H9 (cell line): ENCODE data around the gene SHISA8. TPM values are rescaled to one million over a fixed set of nuclear protein-coding genes. Genes with fewer than 3 reads are reported as not detected.

ENCODE experiments used
- DNase-seq: peaks from one replicate; pipeline ENCODE4 v3.0.0-alpha.2; 2017
- H2AFZ ChIP-seq: one replicate; pipeline ENCODE4 v1.6.1; 2013; ENCODE audit warnings: mild to moderate bottlenecking, low read length, control low read depth, moderate library complexity
- H2AK5ac ChIP-seq: 2 replicates; pipeline ENCODE4 v1.6.1; 2013; ENCODE audit warnings: low read length, control low read depth, mixed read lengths; ENCODE audit not compliant: insufficient read length
- H2BK120ac ChIP-seq: one replicate; pipeline ENCODE4 v1.6.1; 2013; ENCODE audit warnings: low read depth, mild to moderate bottlenecking, low read length, control low read depth, inconsistent platforms; ENCODE audit not compliant: poor library complexity, severe bottlenecking
- H2BK12ac ChIP-seq: 2 replicates; pipeline ENCODE4 v1.6.1; 2013; ENCODE audit warnings: low read length, control low read depth, mixed read lengths, low read depth; ENCODE audit not compliant: insufficient read length
- H2BK15ac ChIP-seq: 2 replicates; pipeline ENCODE4 v1.6.1; 2013; ENCODE audit warnings: low read depth, low read length, control low read depth
- H2BK20ac ChIP-seq: one replicate; pipeline ENCODE4 v1.6.1; 2013; ENCODE audit warnings: low read depth, mild to moderate bottlenecking, low read length, control low read depth, inconsistent platforms; ENCODE audit not compliant: poor library complexity, severe bottlenecking
- H2BK5ac ChIP-seq: 2 replicates; pipeline ENCODE4 v1.6.1; 2013; ENCODE audit warnings: low read length, control low read depth, mixed read lengths; ENCODE audit not compliant: insufficient read length
- H3K14ac ChIP-seq: 2 replicates; pipeline ENCODE4 v1.6.1; 2013; ENCODE audit warnings: low read length, control low read depth; ENCODE audit not compliant: insufficient read depth
- H3K18ac ChIP-seq: 2 replicates; pipeline ENCODE4 v1.6.1; 2013; ENCODE audit warnings: low read depth, mild to moderate bottlenecking, mixed read lengths, low read length, control low read depth; ENCODE audit not compliant: insufficient read length
- H3K23ac ChIP-seq: 2 replicates; pipeline ENCODE4 v1.6.1; 2013; ENCODE audit warnings: low read length, control low read depth, mixed read lengths, low read depth; ENCODE audit not compliant: insufficient read length
- H3K23me2 ChIP-seq: 2 replicates; pipeline ENCODE4 v1.6.1; 2013; ENCODE audit warnings: low read depth, mild to moderate bottlenecking, mixed read lengths, low read length, control low read depth; ENCODE audit not compliant: insufficient read length, poor library complexity, severe bottlenecking
- H3K27ac ChIP-seq: 2 replicates; pipeline ENCODE4 v1.5.1; 2013; ENCODE audit warnings: low read length, control low read depth, mixed read lengths, low read depth; ENCODE audit not compliant: insufficient read length
- H3K27me3 ChIP-seq: 2 replicates; pipeline ENCODE4 v1.6.1; 2013; ENCODE audit warnings: low read length, control low read depth, inconsistent platforms; ENCODE audit not compliant: insufficient read depth
- H3K4ac ChIP-seq: 2 replicates; pipeline ENCODE4 v1.6.1; 2013; ENCODE audit warnings: low read depth, mild to moderate bottlenecking, control low read depth, inconsistent platforms, low read length, moderate library complexity
- H3K4me1 ChIP-seq: 2 replicates; pipeline ENCODE4 v1.6.1; 2013; ENCODE audit warnings: low read length, control low read depth, inconsistent platforms; ENCODE audit not compliant: insufficient read depth
- H3K4me2 ChIP-seq: 2 replicates; pipeline ENCODE4 v1.6.1; 2013; ENCODE audit warnings: low read length, control low read depth, mixed read lengths; ENCODE audit not compliant: insufficient read length, insufficient read depth
- H3K56ac ChIP-seq: 2 replicates; pipeline ENCODE4 v1.6.1; 2013; ENCODE audit warnings: low read depth, mild to moderate bottlenecking, mixed read lengths, low read length, control low read depth; ENCODE audit not compliant: insufficient read length
- H3K79me1 ChIP-seq: 2 replicates; pipeline ENCODE4 v1.6.1; 2013; ENCODE audit warnings: low read depth, mild to moderate bottlenecking, moderate library complexity, low read length, control low read depth, inconsistent platforms; ENCODE audit not compliant: insufficient read depth, poor library complexity, severe bottlenecking
- H3K79me2 ChIP-seq: 2 replicates; pipeline ENCODE4 v1.6.1; 2013; ENCODE audit warnings: low read length, control low read depth, inconsistent platforms; ENCODE audit not compliant: insufficient read depth
- H3K9ac ChIP-seq: 2 replicates; pipeline ENCODE4 v1.6.1; 2013; ENCODE audit warnings: low read length, control low read depth, mixed read lengths; ENCODE audit not compliant: insufficient read length; ENCODE audit errors: extremely low read depth
- H3K9me3 ChIP-seq: one replicate; pipeline ENCODE4 v1.6.1; 2013; ENCODE audit warnings: low read depth, low read length, inconsistent platforms; ENCODE audit not compliant: control insufficient read depth
- H3T11ph ChIP-seq: one replicate; pipeline ENCODE4 v1.6.1; 2013; ENCODE audit warnings: mild to moderate bottlenecking, low read length, control low read depth, inconsistent platforms
- H4K20me1 ChIP-seq: one replicate; pipeline ENCODE4 v1.6.1; 2013; ENCODE audit not compliant: control insufficient read depth, insufficient read length, insufficient read depth
- H4K5ac ChIP-seq: 2 replicates; pipeline ENCODE4 v1.6.1; 2013; ENCODE audit warnings: low read depth, mild to moderate bottlenecking, mixed read lengths, low read length, control low read depth; ENCODE audit not compliant: insufficient read length
- H4K8ac ChIP-seq: replicated peaks from 2 replicates; pipeline ENCODE4 v1.6.1; 2013; ENCODE audit warnings: low read length, control low read depth, mixed read lengths, low read depth; ENCODE audit not compliant: insufficient read length
- H4K91ac ChIP-seq: 2 replicates; pipeline ENCODE4 v1.6.1; 2013; ENCODE audit warnings: low read depth, mild to moderate bottlenecking, moderate library complexity, mixed read lengths, low read length, control low read depth; ENCODE audit not compliant: insufficient read length
- H3K27ac Mint-ChIP-seq, 3 experiments: 2 replicates in 2 of 3; 3 replicates in 1 of 3; pipeline ENCODE4 v1.8.0; 2020 to 2021; ENCODE audit warnings: mixed read lengths in 3 of 3, mild to moderate bottlenecking in 1 of 3, moderate library complexity in 1 of 3
- H3K27me3 Mint-ChIP-seq: 2 replicates; pipeline ENCODE4 v1.8.0; 2021; ENCODE audit warnings: low read depth, mild to moderate bottlenecking, moderate library complexity, mixed read lengths
- H3K36me3 Mint-ChIP-seq, 3 experiments: 2 replicates in 2 of 3; 3 replicates in 1 of 3; pipeline ENCODE4 v1.8.0; 2020 to 2021; ENCODE audit warnings: low read depth in 3 of 3, mixed read lengths in 3 of 3; ENCODE audit not compliant: insufficient read depth in 1 of 3
- H3K4me1 Mint-ChIP-seq, 2 experiments: 2 replicates each; pipeline ENCODE4 v1.8.0; 2020; ENCODE audit warnings: mixed read lengths in 2 of 2
- H3K4me3 Mint-ChIP-seq, 2 experiments: 2 replicates in 1 of 2; 3 replicates in 1 of 2; pipeline ENCODE4 v1.8.0; 2020 to 2021; ENCODE audit warnings: mild to moderate bottlenecking in 2 of 2, mixed read lengths in 2 of 2, moderate library complexity in 1 of 2
- H3K9me3 Mint-ChIP-seq, 2 experiments: 2 replicates in 1 of 2; 3 replicates in 1 of 2; pipeline ENCODE4 v1.8.0; 2020; ENCODE audit warnings: mild to moderate bottlenecking in 2 of 2, mixed read lengths in 2 of 2, moderate library complexity in 1 of 2
- CTCF ChIP-seq: fragments of 200-600 bp; sonication (generic); conservative IDR thresholded peaks from 3 replicates; pipeline ENCODE4 v1.8.0; 2021; ENCODE audit warnings: antibody characterized with exemption, mild to moderate bottlenecking
- WGBS: extraction: QIAGEN DNeasy Blood & Tissue Kit; methylation state at CpG from one replicate; pipeline ENCODE4 v1.1.7; 2013; ENCODE audit warnings: missing lambda C conversion rate, low lambda C conversion rate, mixed read lengths; ENCODE audit not compliant: insufficient read length; ENCODE audit errors: extremely low coverage; 5-methylcytosine and 5-hydroxymethylcytosine counted together
- total RNA-seq: library from RNA; stranded (reverse); gene quantifications from 2 replicates; pipeline ENCODE4 v1.2.1, GENCODE V29; 2021

The SHISA8 gene
- total RNA-seq, 1 experiment from 2014 or later, result 1.4 TPM

- peaks cover 54% of the 10 kb centered on the region for H3K27me3 Mint-ChIP-seq
- Histone ChIP-seq H3T11ph (no peak overlapping the region), H3K18ac (no peak overlapping the region), H3K4ac (no peak overlapping the region), H3K9me3 (no peaks in the 10 kb centered on the region), H3K4me2 (no peak overlapping the region), H2BK15ac (no peak overlapping the region), H2BK120ac (no peak overlapping the region), H4K8ac (no peak overlapping the region), H3K79me1 (no peaks in the 10 kb centered on the region), H2AFZ (no peak overlapping the region), H3K14ac (no peak overlapping the region; the same call in 1 of the 2 replicates), H3K79me2 (no peaks in the 10 kb centered on the region), H3K23me2 (peaks cover 4% of the 10 kb centered on the region), H2BK5ac (no peak overlapping the region), H4K91ac (no peak overlapping the region), H3K27ac (no peak overlapping the region), H4K20me1 (no peaks in the 10 kb centered on the region), H3K4me1 (peaks cover 3% of the 10 kb centered on the region; the same call in 1 of the 2 replicates), H3K9ac (no peak overlapping the region), H3K23ac (no peak overlapping the region), H4K5ac (no peak overlapping the region), H3K56ac (no peak overlapping the region), H2BK12ac (no peak overlapping the region), H2AK5ac (no peak overlapping the region), H3K27me3 (peaks cover 11% of the 10 kb centered on the region), H2BK20ac (no peak overlapping the region)
- peaks cover 3 to 4% (median 3%) of the 10 kb centered on the region in 3 experiments; a peak in 4 of 7 replicates for H3K36me3 Mint-ChIP-seq
- WGBS, result no CpG with 5 or more reads among the region's 14 CpGs
- peak overlapping the region in 1 of 3 experiments; percentile 23; a peak in 1 of 7 replicates for H3K27ac Mint-ChIP-seq
- H3K4me3 Mint-ChIP-seq, result no peak overlapping the region; a peak in 2 of 5 replicates
- no peak for TF ChIP-seq CTCF
- H3K4me1 Mint-ChIP-seq, result peaks cover 20 to 27% of the 10 kb centered on the region in 2 experiments
- DNase-seq, result no peak
- no peaks in the 10 kb centered on the region for H3K9me3 Mint-ChIP-seq
These were observed 13.9 kb upstream of the SHISA8 start for GRCh38 chr22:41928593-41929417.
